ENCODE measurements around the gene SEC24B.

DNA sequence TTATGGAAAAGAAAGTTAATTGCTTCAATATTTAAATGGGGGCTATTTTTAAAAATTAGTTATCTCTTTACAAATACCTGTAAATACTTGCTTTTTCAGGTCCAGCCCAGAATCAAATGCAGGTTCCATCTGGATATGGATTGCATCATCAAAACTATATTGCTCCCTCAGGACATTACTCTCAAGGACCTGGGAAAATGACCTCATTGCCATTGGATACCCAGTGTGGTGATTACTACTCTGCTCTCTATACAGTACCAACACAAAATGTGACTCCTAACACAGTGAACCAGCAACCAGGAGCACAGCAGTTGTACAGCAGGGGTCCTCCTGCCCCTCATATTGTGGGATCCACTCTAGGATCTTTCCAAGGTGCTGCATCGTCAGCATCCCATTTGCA lies 29.2 kb downstream of the SEC24B start:
- TF ChIP-seq, protein P1, sequence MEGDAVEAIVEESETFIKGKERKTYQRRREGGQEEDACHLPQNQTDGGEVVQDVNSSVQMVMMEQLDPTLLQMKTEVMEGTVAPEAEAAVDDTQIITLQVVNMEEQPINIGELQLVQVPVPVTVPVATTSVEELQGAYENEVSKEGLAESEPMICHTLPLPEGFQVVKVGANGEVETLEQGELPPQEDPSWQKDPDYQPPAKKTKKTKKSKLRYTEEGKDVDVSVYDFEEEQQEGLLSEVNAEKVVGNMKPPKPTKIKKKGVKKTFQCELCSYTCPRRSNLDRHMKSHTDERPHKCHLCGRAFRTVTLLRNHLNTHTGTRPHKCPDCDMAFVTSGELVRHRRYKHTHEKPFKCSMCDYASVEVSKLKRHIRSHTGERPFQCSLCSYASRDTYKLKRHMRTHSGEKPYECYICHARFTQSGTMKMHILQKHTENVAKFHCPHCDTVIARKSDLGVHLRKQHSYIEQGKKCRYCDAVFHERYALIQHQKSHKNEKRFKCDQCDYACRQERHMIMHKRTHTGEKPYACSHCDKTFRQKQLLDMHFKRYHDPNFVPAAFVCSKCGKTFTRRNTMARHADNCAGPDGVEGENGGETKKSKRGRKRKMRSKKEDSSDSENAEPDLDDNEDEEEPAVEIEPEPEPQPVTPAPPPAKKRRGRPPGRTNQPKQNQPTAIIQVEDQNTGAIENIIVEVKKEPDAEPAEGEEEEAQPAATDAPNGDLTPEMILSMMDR (IDR thresholded peaks at IDR 0.05): no peak
- TF ChIP-seq POLR2A (IDR thresholded peaks at IDR 0.05): no peak
